ENCODE measurements around the gene PKIG.
"Not testable (repeated sequence)": the region's sequence is repeated elsewhere in the genome, so short reads cannot be mapped to it uniquely, and the experiment has no call there.

PKIG gene

GRCh38 chr20:44654210-44654609, 71.8 kb downstream of the PKIG start:
- in situ Hi-C loops (cut with MboI; ENCODE audit: low sequenced_read_pairs), result not testable (repeated sequence)

- in situ Hi-C loops (cut with MboI; ENCODE audit: low sequenced_read_pairs), result no loop called here
Measured at GRCh38 chr20:44656448-44656847, 74.1 kb downstream of the PKIG start.

DNA sequence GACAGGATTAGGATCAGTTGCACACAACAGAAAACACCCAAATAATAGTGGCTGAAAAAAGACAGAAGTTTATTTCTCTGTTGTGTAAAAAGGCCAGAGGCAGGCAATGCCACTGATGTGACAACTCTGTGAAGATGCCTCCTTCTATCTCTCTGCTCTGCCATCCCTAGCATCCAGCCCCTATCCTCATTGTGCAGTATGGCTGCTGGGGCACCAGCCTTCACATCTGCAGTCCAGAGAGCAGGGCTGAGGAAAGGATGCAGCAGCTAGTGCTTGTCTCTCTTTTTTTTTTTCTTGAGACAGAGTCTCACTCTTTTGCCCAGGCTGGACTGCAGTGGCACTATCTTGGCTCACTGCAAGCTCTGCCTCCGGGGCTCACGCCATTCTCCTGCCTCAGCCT, 75.5 kb downstream of the PKIG start:
- in situ Hi-C loops (cut with MboI; ENCODE audit: low sequenced_read_pairs), result no loop called here

- in situ Hi-C loops (cut with MboI; ENCODE audit: low sequenced_read_pairs), result no loop called here
Measured at GRCh38 chr20:44658810-44659209, 76.4 kb downstream of the PKIG start.

GRCh38 chr20:44659931-44660330, 77.6 kb downstream of the PKIG start:
- in situ Hi-C loops (cut with MboI; ENCODE audit: low sequenced_read_pairs), result no loop called here

- in situ Hi-C loops (cut with MboI; ENCODE audit: low sequenced_read_pairs), result no loop called here
Measured at GRCh38 chr20:44660581-44660980, 78.2 kb downstream of the PKIG start.

DNA sequence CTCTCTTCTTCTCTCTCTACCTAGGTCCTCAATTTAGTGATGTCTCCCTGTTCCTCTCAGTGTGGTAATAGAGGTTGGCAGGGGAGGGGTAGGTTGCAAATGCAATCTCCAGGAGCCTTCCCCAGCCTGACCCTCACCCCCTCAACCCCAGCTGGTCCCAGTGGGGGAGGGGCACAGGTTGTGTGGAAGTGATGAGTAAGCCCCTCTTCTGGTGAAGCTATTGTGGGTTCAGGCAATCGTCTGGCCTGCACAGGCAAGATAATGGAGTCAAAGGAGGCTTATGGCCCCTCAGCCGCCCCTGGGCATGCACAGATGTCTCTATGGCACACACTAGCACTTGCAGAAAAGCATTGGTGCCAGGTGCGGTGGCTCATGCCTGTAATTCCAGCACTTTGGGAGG, 79.9 kb downstream of the PKIG start:
- in situ Hi-C loops (cut with MboI; ENCODE audit: low sequenced_read_pairs), result no loop called here

DNA sequence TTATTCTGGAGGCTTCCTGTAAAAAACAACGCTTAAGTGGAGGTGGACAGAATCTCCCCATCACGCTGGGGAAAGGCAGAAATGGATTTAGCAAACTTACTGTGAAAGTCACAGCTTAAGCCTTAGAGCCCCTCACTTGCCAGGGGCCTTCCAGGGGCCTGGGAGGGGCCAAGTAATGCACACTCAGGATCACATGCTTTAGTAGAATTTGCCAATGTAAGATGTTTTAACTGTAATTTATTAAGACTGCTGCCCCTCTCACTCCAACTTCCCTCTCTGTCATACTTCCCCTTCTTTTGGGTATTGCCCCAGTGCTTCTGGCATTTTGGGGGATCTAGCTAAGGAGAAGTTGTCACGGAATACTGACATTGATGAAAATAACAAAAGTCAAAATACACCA, 81.8 kb downstream of the PKIG start:
- in situ Hi-C loops (cut with MboI; ENCODE audit: low sequenced_read_pairs), result no loop called here

DNA sequence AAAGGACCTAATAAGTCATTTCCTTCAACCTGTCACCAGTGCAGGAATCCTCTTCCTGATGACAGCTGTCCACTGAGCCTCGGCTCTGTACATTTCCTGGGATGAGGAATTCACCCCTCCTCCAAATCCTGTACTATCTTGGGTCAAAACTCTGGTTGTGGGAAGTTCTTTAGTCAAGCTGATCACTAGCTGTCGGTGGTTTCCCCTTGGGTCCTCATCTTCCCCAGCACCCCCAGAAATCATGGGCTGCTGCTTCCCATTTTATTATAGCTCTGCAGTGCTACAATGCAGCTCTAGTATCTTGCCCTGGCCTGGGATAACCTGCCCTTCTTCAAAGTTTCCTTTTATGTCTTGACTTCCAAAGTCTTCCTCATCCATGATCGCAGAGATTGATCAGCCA, 83.7 kb downstream of the PKIG start:
- in situ Hi-C loops (cut with MboI; ENCODE audit: low sequenced_read_pairs), result no loop called here

All from HL-60/S4 treated with retinoic acid at 250 ng/mL for 4 days and 3 days (cell line).